OCI-M2 (cell line): Measurements from ENCODE around the gene KIAA0040.
A peak's percentile ranks its signal among the peaks of the same experiment; 100 is the strongest.

Source experiments
- DNase-seq: peaks from one replicate; lab custom pipeline; 2025; ENCODE audit not compliant: unreplicated experiment; lab: John Stamatoyannopoulos, UW

The KIAA0040 gene

GRCh38 chr1:175172503-175172902 lies 20.1 kb downstream of the KIAA0040 start:
- no peak for DNase-seq

DNA sequence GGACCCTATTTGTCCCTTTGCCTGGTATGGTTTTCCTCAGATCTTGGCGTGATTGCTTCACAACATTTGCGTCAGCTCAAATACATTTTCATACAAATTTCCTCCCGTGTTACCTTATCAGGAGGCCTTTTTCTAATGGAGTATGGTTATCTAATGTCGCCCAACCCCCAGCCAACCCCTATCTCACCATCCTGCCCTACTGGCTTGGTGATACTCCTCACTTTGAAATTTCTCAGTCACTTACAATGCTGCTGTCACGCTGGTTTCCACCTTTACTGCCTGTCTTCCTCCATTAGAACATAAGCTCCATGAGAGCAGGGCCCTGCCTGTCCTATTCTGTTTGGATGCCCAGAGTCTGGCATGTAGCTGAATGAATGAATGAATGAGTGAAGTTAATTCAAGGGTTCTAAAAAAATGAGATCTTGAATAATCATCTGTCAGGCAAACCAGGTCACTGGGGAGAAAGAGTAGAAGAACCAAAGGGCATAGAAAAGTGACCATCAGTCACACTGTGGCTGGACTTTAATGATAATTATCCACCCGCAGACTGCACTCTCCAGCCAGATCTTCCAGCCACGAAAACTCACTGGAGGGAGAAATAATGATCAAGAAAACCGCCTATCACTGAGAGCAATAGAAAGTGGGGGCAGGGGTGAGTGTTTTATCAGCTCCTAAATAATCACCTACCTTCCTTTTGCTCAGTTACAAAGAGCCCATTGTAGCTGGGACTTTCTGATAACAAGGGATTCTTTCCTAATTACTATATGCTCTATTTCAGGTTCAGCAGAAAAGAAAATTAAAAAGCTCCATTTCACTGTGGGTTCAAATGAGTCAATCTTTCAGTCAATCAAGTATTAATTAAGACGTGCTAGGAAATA lies 21.3 kb downstream of the KIAA0040 start:
- no peak for DNase-seq

- DNase-seq: no peak
Measured at GRCh38 chr1:175169286-175170018, 23.1 kb downstream of the KIAA0040 start.

DNA sequence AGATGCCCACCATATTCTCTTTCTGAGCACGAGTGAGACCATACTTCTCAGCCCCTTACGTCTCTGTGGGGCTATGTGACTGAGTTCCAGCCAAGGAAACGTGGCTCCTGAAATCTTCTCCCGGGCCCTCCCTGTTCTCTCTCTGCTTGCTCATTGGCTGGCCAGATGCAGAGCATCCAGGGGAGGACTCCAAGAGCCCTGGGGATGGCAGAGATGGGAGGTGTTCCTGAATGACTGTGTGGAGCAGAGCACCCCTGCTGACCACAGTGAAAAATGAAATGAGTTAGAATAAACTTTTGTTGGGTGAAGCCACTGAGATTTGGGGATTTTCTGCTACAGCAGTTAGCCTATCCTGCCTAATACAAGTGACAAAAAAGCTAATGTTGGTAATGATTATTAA lies 23.8 kb downstream of the KIAA0040 start:
- no peak for DNase-seq

- no peak for DNase-seq
Measured at GRCh38 chr1:175167861-175168260, 24.7 kb downstream of the KIAA0040 start.

- DNase-seq: no peak
Measured at GRCh38 chr1:175166746-175167145, 25.8 kb downstream of the KIAA0040 start.

GRCh38 chr1:175164751-175165150 lies 27.8 kb downstream of the KIAA0040 start:
- no peak for DNase-seq

- DNase-seq: no peak
Measured at GRCh38 chr1:175163702-175164101, 28.9 kb downstream of the KIAA0040 start.

DNA sequence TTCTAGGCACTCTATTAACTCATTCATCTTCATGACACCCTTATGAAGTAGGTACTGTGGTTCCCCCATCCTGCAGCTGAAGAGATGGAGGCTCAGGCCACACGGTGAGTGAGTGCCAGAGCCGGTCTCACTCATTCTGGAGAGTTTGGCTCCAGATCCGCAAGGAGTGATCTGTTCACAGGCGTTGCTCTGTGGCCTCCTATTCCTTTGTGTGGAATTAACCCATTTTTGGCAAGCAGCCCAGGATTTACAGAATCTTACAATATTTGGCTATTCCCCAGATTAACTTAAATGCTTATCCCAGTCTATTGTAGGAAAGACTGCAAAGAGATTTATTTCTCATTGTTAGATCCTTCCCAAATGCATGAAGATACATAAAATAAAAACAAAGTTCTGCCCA lies 29.6 kb downstream of the KIAA0040 start:
- DNase-seq: no peak

DNA sequence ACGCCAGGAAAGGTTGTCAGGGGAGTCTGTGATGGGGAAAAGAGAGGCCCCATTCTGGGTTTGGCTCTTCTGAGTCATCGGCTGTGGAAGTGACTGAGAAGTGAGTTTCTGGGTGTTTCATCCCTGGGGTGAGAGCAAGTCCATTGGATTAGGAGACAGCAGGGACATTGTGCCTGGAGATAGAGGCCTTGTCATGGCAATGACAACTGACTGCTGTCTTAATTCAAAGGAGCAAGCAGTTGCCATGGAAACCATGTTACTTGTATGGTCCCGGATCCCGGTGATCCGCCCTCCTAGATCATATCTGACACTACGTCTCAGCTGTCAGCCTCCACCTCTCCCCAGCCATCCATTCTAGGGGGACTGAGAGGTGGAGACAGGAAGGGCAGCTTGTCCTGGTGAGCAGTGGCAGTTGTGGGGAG lies 34.4 kb downstream of the KIAA0040 start:
- DNase-seq: no peak

DNA sequence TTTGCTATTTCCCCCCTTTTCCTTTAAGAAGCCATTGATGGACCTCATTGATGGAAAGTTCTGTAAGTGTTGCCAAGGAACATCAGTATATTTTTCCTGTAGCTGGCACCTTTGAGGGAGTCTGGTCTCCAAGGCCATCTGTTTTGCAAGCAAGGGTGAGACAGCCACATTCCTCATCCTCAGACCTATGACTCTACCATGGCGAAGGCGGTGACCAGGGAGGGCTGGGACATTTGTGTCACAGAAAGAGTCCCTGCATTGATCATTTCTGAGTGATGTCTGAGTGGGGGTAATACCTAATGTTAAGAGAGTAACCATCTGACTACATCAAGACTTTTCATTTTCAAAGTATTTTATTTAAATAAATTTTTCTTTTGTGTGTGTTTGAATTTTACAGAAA lies 35.4 kb downstream of the KIAA0040 start:
- no peak for DNase-seq

DNA sequence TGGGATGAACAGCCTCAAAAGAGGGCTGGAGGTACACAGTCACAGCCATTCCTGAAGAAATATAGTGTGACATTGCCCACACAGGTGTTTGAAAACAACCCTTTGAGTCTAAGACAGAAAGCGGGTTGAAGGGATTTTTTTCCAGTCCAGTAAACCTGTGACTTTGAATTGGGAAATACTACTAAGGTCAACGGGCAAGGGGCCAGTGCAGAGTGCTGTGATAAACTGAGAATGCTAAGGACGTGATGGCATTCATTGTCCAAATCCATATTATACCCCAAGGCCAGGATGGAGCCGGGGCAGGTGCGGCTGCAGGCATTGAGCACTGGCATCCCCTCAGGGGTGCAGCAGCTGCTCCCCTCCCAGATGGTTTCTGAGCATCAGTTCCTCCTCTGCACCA lies 36.6 kb downstream of the KIAA0040 start:
- DNase-seq: no peak

- DNase-seq: no peak
Measured at GRCh38 chr1:175155473-175155856, 37.1 kb downstream of the KIAA0040 start.

DNA sequence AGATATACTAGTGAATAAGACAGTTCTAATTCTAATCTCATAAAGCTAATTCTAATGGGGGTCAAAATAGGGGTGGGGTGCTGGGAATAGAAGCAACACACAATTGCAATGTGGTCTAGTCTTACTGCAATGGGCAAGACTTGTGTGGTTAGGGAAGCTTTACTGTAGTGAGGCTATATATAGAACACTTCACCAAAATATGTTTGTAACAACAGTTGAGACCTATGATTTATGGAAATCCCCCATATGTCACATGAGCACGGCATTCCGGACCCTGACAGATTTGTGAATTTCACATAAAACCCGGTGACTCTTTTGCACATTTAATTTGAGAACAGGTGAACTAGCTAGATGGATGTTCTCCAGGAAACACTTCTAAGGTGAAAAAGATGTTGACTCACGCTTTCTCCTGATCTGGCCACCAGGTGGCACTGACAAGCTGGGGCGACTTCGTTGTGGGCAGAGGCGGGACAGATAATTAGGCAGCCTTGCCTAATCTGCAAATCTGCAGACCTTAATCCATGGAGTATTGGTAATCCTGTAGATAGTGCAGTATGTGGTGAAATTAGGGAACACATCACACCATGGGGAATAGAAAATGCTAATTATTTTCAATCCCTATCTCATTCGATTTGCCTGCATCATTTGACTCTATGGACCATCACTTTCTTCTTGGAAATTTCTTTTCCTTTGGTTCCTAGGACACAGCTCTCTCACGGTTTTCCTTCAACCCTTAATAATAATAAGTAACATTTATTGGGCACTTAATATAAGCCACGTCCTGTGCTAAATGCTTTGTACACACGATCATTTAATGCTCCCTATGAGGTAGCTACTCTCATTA lies 37.7 kb downstream of the KIAA0040 start:
- no peak for DNase-seq

- no peak for DNase-seq
Measured at GRCh38 chr1:175152006-175152652, 40.4 kb downstream of the KIAA0040 start.

GRCh38 chr1:175150596-175151319 lies 41.8 kb downstream of the KIAA0040 start:
- no peak for DNase-seq

DNA sequence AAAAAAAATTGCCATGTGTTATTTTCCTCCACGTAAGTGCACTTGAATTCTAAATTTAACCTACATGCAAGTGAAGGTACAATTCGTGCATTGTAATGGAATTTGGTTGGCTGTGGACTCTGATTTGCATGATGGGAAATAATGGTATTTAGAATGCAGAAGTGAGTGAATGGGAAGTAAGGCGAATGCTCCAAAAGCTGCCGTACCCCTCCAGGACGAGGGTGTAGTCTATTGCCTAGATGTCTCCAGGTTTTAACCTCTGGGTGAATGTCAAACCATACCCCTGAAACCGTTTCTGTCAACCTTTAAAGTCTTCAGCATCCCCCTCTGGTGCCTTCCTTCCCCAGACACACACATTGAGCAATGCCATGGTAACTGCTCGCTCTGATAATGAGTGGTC lies 44.5 kb downstream of the KIAA0040 start:
- no peak for DNase-seq

GRCh38 chr1:175147569-175147968 lies 45.0 kb downstream of the KIAA0040 start:
- no peak for DNase-seq

DNA sequence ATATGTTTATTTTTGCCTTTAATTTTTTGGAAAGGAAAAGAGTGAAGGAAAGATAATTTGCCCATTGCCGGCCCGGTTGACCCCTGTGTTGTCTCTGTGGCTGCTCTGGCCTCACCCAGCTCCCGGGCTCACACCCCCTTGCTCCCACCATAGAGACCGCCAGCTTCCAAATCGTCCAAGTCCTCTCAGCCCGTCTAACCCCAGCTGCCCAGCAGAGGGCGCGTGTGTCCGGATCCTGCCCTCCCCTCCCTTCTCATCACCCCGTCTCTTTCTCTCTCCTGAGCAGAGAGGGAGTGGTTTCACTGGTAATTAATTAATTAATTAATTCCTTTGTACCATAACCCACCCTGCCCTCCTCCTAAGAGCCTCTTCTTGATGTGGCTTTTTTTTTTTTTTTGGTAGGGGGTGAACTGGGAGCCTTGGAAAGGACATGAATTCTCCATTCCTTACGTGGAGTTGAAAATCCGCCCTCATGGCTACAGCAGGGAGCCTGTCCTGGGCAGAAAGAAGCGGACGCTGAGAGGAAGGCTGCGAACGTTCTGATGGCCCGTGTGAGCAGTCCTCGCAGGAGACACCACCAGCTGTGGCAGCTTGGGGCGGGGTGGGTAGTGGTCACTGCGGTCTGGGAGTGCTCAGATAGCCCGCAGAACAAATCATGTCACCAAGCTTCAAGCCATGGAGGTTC lies 45.9 kb downstream of the KIAA0040 start:
- peak; percentile 4 for DNase-seq
